GM10266 (cell line): Measurements from ENCODE around the gene ZNF385C.
A peak's percentile ranks its signal among the peaks of the same experiment; 100 is the strongest.

ENCODE experiments used
- DNase-seq: peaks from one replicate; pipeline ENCODE4 v3.0.0; 2012; ENCODE audit errors: extremely low spot score
- CTCF ChIP-seq: IDR thresholded peaks from 2 replicates; pipeline ENCODE4 v1.5.1; 2012; ENCODE audit warnings: mild to moderate bottlenecking, low read depth; ENCODE audit not compliant: control insufficient read depth, insufficient read depth; ENCODE audit errors: missing control alignments

Gene ZNF385C

GRCh38 chr17:42042598-42043319 is 55.5 kb downstream of the ZNF385C start:
- no peak for TF ChIP-seq CTCF
- DNase-seq, result no peak

- TF ChIP-seq CTCF, result no peak
- no peak for DNase-seq
Measured at GRCh38 chr17:42041619-42042018, 56.7 kb downstream of the ZNF385C start.

- no peak for TF ChIP-seq CTCF
- no peak for DNase-seq
Measured at GRCh38 chr17:42040818-42041217, 57.5 kb downstream of the ZNF385C start.

GRCh38 chr17:42039794-42040763 is 58.2 kb downstream of the ZNF385C start:
- no peak for TF ChIP-seq CTCF
- DNase-seq, result no peak

- DNase-seq, result peak; percentile 79
- no peak for TF ChIP-seq CTCF
Measured at GRCh38 chr17:42038221-42038973, 59.9 kb downstream of the ZNF385C start.

GRCh38 chr17:42034059-42034458 is 64.2 kb downstream of the ZNF385C start:
- no peak for DNase-seq

More at GRCh38 chr17:42034059-42034458, 64.2 kb downstream of the ZNF385C start:
- no peak for TF ChIP-seq CTCF
